MG63 (cell line): ENCODE data around the gene CEP128. TPM values are rescaled to one million over a fixed set of nuclear protein-coding genes. Genes with fewer than 3 reads are reported as not detected.

Source experiments
- DNase-seq: peaks from one replicate; pipeline ENCODE4 v3.0.0-alpha.2; 2020
- H3K27me3 ChIP-seq: fragments of 250-450 bp; sonication (Bioruptor Pico); 2 replicates; pipeline ENCODE4 v1.5.1; 2020; ENCODE audit warnings: mild to moderate bottlenecking, moderate library complexity
- H3K36me3 ChIP-seq: fragments of 250-450 bp; sonication (Bioruptor Pico); 2 replicates; pipeline ENCODE4 v1.5.1; 2020; ENCODE audit warnings: mild to moderate bottlenecking, moderate library complexity
- H3K4me3 ChIP-seq: fragments of 250-450 bp; sonication (Bioruptor Pico); 2 replicates; pipeline ENCODE4 v1.5.1; 2020; ENCODE audit warnings: mild to moderate bottlenecking, moderate library complexity
- H3K9me3 ChIP-seq: fragments of 250-450 bp; sonication (Bioruptor Pico); 2 replicates; pipeline ENCODE4 v1.5.1; 2020; ENCODE audit warnings: mild to moderate bottlenecking, moderate library complexity
- total RNA-seq: library from RNA; depleted of rRNA; stranded (reverse); fragments of >200 nt; shearing (Covaris generic); gene quantifications from 2 replicates; pipeline ENCODE4 v1.2.3, GENCODE V29; 2014; ENCODE audit warnings: low replicate concordance; rRNA removed

The CEP128 gene
- total RNA-seq = 0.22 and 1.4 TPM in 2 replicates

GRCh38 chr14:80941241-80942185 is at the start of gene CEP128:
Gene CEP128 (minus strand): TSS chr14:80941738.
- H3K9me3 ChIP-seq = no peaks in the 10 kb centered on the region
- no peaks in the 10 kb centered on the region for H3K36me3 ChIP-seq
- DNase-seq = peak; percentile 94
- H3K27me3 ChIP-seq = no peaks in the 10 kb centered on the region
- H3K4me3 ChIP-seq = peak within 1 kb of the TSS; percentile 76

DNA sequence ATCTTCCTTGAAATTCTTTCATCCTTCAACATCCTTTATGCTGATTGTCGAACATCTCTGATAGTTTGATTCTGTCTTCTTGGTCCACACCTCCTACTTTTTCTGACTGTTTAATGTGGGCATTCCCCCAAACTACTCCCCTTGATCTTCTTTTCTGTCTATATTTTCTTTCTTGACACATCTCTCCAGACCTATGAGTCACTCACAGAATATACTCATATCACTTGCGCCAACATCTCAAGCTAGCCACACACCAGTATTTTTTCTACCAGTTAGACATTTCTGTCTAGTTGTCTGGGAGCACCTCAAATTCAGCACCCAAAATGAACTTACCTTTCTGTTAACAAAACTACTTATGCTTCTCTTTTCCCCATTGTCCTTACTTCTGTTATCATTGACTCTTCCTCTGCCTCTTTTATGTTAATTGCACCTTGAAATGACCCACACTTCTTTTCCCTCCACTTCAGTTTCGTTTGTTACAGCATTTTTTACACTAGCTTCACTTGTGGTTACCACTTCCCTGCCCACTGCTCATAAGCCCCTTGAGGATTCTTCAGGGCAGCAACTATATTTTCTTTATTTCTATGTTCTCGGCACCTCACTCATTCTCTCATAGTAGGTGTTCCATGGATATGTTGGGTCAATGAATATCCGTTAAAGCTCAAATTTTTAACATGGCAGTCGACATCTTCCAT is 47.3 kb upstream of the CEP128 start:
- Histone ChIP-seq H3K4me3 (no peak overlapping the region), H3K27me3 (peaks cover 3% of the 10 kb centered on the region; the same call in 1 of the 2 replicates), H3K9me3 (no peaks in the 10 kb centered on the region), H3K36me3 (no peaks in the 10 kb centered on the region)
- no peak for DNase-seq

DNA sequence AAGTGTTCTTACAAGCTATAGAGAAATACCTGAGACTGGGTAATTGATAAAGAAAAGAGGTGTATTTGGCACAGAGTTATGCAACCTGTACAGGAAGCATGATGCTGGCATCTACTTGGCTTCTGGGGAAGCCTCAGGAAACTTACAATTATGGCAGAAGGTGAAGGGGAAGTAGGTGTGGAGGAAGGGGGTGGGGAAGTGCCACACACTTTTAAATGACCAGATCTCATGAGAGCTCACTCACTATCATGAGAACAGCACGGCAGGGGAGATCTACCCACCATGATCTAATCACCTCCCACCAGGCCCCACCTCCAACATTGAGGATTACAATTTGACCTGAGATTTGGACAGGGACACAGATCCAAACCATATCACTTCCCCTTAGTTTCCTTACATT is 46.7 kb upstream of the CEP128 start:
- Histone ChIP-seq H3K4me3 (no peak overlapping the region), H3K27me3 (peaks cover 3% of the 10 kb centered on the region; the same call in 1 of the 2 replicates), H3K9me3 (no peaks in the 10 kb centered on the region), H3K36me3 (no peaks in the 10 kb centered on the region)
- no peak for DNase-seq

DNA sequence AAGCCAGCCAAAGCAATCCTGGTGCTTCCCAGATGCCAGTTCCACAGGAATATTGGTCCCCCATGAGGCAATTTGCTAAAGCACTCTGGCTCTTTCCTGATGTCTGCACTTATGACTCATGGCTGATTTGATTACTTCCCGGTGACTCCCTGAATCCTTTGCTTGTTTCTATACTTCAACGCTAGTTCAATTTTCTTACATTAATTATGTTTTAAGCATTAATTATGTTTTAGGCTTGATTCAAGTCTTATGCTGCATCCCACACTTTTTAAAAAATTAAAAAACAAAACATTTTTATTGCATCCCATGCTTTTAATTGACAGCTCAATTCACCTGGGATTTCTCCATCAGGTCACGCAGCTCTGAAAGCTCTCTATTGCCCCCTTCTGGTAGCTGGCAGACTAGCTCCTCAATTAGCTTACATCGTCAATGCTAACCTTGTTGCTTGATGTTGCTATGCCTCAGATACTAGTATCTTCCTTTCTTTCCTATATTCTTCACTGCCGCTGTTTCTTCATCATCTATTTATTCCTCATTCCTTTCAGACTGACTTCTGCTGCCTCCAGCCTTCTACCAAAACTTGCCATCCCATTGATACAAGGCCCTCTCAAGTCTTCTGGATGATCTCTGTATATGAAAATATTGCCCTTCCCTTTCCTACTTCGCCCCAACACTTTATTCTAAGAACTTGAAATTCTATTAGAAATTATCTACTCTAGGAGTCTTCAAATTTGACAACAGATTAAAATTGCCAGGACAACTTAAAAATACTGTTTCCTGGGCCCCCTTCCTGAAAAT is 45.9 kb upstream of the CEP128 start:
- no peaks in the 10 kb centered on the region for H3K9me3 ChIP-seq
- no peak overlapping the region for H3K4me3 ChIP-seq
- DNase-seq = peak; percentile 19
- H3K27me3 ChIP-seq = peaks cover 3% of the 10 kb centered on the region; the same call in 1 of the 2 replicates
- H3K36me3 ChIP-seq = no peaks in the 10 kb centered on the region

DNA sequence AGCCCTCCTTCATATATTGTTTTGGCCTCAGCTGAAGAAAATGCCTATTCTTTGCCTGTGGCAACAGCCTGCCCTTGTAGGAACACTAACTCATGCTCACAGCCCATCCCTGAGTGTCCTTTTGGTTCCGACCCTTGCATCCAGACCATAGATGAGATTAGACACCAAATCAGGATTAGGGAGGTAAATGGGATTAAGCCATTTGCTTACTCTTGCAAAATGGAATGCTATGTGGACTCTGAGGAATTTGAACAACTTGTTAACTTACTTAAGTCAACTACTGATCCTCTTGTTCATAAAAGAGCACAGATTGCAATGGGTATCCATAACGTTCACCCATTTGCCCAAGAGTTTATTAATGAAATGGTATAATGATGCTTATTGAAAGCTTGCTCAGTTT is 41.2 kb upstream of the CEP128 start:
- Histone ChIP-seq H3K27me3 (no peaks in the 10 kb centered on the region), H3K4me3 (no peak overlapping the region), H3K9me3 (no peaks in the 10 kb centered on the region), H3K36me3 (no peaks in the 10 kb centered on the region)
- DNase-seq = no peak

DNA sequence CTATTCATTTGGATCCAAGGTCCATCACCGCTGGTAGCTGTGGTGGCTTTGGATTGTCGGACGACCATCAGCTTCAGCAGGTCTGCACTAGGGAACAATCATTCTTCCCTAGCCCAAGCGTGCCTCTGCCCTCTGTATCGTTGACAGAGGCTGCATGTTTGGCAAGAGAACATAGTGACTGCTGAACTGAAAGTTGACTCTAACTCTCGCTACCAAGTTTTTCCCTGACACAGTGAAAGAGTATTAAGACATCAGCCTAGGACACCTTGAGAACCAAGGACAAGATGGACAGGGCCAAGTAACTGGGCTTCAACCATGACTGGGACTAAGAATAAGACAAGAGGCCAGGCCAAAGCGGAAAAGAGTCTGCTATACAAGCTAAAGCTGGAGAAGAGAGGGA is 40.1 kb upstream of the CEP128 start:
- no peaks in the 10 kb centered on the region for H3K27me3 ChIP-seq

DNA sequence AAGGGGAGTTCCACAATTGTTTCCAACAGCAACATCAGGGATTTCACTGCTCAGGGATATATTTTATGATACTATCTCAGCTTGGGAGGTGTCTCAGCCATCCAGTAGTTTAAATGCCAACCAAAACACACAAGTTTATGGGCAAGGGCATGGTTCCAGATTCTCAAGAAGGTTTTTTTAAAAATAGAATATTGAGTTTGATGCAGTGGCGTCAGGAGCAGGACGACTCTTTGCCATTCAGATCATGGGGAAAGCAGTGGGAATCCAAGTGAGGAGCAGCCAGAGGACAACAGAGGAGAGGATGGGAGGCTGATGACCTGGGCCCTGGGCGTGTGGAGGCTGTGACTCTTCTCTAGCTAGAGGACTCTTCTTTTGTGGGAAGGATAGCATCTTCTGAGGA is 39.6 kb upstream of the CEP128 start:
- no peak for DNase-seq
- Histone ChIP-seq H3K36me3 (no peaks in the 10 kb centered on the region), H3K9me3 (no peaks in the 10 kb centered on the region), H3K27me3 (no peaks in the 10 kb centered on the region), H3K4me3 (no peak overlapping the region)

More for the DNA sequence above, 40.1 kb upstream of the CEP128 start:
- Histone ChIP-seq H3K36me3 (no peaks in the 10 kb centered on the region), H3K9me3 (no peaks in the 10 kb centered on the region), H3K4me3 (no peak overlapping the region)
- DNase-seq = no peak

DNA sequence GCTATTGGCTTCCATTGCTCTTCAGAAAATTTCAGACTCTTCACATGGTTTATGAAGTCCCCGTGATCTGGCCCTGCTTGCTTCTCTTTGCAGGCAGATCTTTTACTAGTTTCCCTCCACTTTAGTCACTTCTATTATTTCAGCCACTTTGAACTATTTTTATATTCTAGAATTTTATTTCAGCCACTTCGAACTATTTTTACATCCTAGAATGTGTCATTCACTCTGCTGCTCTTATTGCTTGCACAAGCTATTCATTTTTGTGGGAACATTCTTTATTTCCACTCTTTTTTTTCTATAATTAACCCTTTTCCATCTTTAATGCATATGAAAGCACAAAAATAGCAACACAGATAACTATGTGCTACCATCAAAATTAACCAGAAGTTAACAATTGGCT is 38.4 kb upstream of the CEP128 start:
- DNase-seq = no peak
- H3K4me3 ChIP-seq = no peak overlapping the region
- H3K27me3 ChIP-seq = no peaks in the 10 kb centered on the region
- H3K36me3 ChIP-seq = no peaks in the 10 kb centered on the region
- H3K9me3 ChIP-seq = no peaks in the 10 kb centered on the region

GRCh38 chr14:80978403-80978802 is 36.9 kb upstream of the CEP128 start:
- no peak overlapping the region for H3K4me3 ChIP-seq

DNA sequence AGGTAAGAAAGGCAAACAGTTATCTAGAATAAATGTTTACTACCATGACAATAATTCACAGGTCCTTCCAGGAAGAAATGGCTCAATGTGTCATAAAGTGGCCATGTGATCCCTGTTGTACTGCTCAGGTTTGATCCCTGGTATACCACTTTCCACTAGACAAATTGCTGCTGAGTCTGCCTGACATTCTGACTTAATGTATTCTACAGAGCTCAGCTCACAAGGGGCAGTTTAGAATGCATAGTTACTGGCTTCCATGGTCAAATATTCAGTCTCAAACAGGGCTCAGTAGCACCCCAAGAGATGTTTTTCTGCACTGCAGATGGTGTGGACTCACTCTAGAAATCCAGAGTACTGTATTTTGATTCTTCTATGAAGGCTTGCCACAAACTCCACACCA is 35.7 kb upstream of the CEP128 start:
- no peak for DNase-seq
- H3K36me3 ChIP-seq = no peaks in the 10 kb centered on the region
- no peaks in the 10 kb centered on the region for H3K9me3 ChIP-seq
- no peak overlapping the region for H3K4me3 ChIP-seq
- no peaks in the 10 kb centered on the region for H3K27me3 ChIP-seq

More at GRCh38 chr14:80978403-80978802, 36.9 kb upstream of the CEP128 start:
- Histone ChIP-seq H3K9me3 (no peaks in the 10 kb centered on the region), H3K36me3 (no peaks in the 10 kb centered on the region), H3K27me3 (no peaks in the 10 kb centered on the region)
- DNase-seq = no peak

DNA sequence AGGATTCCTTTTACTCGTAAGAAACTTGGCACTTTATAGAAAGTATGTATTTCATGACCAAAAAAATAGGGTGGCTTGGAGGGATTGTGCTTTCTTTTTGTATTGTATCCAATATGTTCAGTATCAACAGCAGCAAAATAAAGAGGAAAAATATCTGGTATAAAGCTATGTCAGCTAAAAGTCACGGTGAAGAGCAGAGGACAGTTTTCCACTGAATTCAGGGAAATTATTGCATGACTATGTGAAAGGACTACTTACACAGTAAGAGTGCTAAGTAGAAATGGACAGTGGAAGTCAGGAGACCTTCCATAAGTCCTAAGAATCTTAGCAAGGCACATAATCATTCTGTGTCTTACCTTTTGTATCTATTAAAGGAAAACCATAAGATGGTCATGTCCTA is 33.1 kb upstream of the CEP128 start:
- H3K27me3 ChIP-seq = no peaks in the 10 kb centered on the region
- H3K36me3 ChIP-seq = no peaks in the 10 kb centered on the region
- no peak overlapping the region for H3K4me3 ChIP-seq
- no peaks in the 10 kb centered on the region for H3K9me3 ChIP-seq
- DNase-seq = no peak

GRCh38 chr14:80973931-80974641 is 32.5 kb upstream of the CEP128 start:
- H3K27me3 ChIP-seq = no peaks in the 10 kb centered on the region
- no peaks in the 10 kb centered on the region for H3K9me3 ChIP-seq
- peak; percentile 18 for DNase-seq
- H3K4me3 ChIP-seq = no peak overlapping the region
- no peaks in the 10 kb centered on the region for H3K36me3 ChIP-seq

DNA sequence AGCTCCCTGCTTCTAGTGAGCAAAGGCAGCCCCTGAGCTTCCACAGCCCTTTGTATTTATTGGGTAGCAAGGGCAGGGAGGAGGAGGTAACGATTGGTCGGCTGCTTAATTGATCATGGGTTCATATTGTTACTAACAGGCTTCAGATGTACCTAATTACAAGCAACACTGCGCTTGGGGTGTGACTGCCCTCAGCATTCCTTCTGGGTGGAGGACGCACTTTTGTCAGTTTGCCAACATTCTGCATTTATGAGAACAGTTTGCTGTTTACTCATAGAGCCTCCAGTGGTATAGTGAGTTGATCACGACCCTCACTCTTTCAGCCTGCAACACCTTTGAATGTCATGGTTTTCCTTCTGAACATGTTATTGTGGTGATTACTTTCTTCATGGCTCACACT is 23.5 kb upstream of the CEP128 start:
- no peak for DNase-seq
- Histone ChIP-seq H3K9me3 (no peaks in the 10 kb centered on the region), H3K27me3 (no peaks in the 10 kb centered on the region), H3K4me3 (no peak overlapping the region), H3K36me3 (no peaks in the 10 kb centered on the region)

DNA sequence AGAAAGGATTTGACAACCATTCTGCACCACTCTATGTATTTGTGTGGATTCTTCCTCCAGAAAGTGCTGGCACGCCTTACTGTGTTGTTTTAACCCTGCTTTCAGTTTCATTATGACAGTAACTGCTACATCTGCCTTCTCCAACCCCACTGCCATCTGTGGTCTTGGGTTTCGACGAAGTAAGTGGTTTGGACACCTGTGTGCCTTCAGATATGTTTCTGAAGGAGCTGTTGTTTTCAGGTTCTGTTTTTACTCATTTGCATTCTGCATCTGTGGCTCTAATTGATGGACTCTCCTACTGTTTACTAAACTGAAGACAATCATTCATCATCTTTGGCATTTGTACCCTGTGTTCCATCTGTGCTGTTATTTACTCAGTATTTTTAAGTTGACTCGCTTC is 18.0 kb upstream of the CEP128 start:
- no peak for DNase-seq
- no peaks in the 10 kb centered on the region for H3K9me3 ChIP-seq
- H3K4me3 ChIP-seq = no peak overlapping the region
- H3K27me3 ChIP-seq = peaks cover 11% of the 10 kb centered on the region
- H3K36me3 ChIP-seq = no peaks in the 10 kb centered on the region

DNA sequence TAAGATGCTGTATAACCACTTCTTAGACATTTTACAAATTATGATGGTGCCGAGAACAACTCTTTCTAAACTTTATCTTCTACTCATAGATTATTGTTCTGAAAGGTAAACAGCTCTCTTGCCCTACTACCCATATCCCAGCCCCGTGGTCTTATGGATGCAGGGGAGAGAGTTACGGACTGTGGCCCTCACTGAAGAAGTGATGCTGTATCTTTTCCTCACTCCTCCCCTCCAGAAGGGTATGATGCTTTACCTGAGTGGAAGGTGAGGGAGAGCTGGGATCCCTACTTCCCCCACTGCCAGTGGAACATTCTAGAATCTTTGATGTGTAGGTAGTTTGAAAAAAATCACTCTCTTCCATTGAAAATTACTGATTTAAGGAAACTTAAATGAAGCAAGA is 17.4 kb upstream of the CEP128 start:
- no peaks in the 10 kb centered on the region for H3K36me3 ChIP-seq
- H3K4me3 ChIP-seq = no peak overlapping the region
- H3K27me3 ChIP-seq = peaks cover 11% of the 10 kb centered on the region
- no peak for DNase-seq
- H3K9me3 ChIP-seq = no peaks in the 10 kb centered on the region

DNA sequence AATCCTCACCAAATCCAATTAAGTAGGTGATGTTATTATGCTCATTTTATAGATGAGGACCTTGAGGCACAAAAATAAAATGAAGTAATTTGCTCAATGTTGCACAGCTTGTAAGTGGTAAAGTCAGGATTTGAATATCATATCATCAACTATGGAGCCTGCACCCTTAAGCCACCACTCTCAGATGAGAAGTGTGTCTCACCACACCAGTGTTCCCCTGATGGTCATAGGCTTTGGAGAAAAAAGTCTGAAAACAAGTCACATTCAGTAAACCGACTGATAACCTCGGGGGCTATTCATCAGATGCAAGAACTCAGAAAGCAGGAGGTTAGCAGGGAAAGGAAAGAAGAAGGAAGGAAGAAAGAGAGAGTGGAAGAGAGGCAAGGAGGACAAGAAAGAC is 16.7 kb upstream of the CEP128 start:
- no peaks in the 10 kb centered on the region for H3K9me3 ChIP-seq
- no peak for DNase-seq
- H3K36me3 ChIP-seq = no peaks in the 10 kb centered on the region
- H3K27me3 ChIP-seq = peaks cover 11% of the 10 kb centered on the region
- H3K4me3 ChIP-seq = no peak overlapping the region
